AG09319 (cell line): ENCODE results near the gene CTDP1.

Source experiments
- DNase-seq: peaks from one replicate; pipeline ENCODE4 v3.0.0-alpha.2; 2010; ENCODE audit warnings: low read depth; ENCODE audit errors: extremely low read depth
- TF ChIP-seq, protein P1 (sequence below): IDR thresholded peaks from 2 replicates; pipeline ENCODE4 v1.5.1; 2011; ENCODE audit warnings: low read depth, mild to moderate bottlenecking, inconsistent platforms, low read length, moderate library complexity

The CTDP1 gene

GRCh38 chr18:79678665-79679551 is 695 bp upstream of the CTDP1 start:
- DNase-seq: peak; percentile 95
- TF ChIP-seq, protein P1, sequence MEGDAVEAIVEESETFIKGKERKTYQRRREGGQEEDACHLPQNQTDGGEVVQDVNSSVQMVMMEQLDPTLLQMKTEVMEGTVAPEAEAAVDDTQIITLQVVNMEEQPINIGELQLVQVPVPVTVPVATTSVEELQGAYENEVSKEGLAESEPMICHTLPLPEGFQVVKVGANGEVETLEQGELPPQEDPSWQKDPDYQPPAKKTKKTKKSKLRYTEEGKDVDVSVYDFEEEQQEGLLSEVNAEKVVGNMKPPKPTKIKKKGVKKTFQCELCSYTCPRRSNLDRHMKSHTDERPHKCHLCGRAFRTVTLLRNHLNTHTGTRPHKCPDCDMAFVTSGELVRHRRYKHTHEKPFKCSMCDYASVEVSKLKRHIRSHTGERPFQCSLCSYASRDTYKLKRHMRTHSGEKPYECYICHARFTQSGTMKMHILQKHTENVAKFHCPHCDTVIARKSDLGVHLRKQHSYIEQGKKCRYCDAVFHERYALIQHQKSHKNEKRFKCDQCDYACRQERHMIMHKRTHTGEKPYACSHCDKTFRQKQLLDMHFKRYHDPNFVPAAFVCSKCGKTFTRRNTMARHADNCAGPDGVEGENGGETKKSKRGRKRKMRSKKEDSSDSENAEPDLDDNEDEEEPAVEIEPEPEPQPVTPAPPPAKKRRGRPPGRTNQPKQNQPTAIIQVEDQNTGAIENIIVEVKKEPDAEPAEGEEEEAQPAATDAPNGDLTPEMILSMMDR: no peak

- DNase-seq: no peak
Observed at GRCh38 chr18:79680100-79680879, 687 bp downstream of the CTDP1 start.

GRCh38 chr18:79680891-79681339 is 1.3 kb downstream of the CTDP1 start:
- DNase-seq: no peak
- TF ChIP-seq, protein P1: no peak

More at GRCh38 chr18:79680100-79680879, 687 bp downstream of the CTDP1 start:
- TF ChIP-seq, protein P1: no peak

GRCh38 chr18:79681484-79682387 is 2.1 kb downstream of the CTDP1 start:
- TF ChIP-seq, protein P1: no peak
- DNase-seq: no peak

- no peak for DNase-seq
- TF ChIP-seq, protein P1: no peak
Observed at GRCh38 chr18:79682481-79682880, 2.9 kb downstream of the CTDP1 start.

GRCh38 chr18:79682894-79683625 is 3.5 kb downstream of the CTDP1 start:
- DNase-seq: no peak
- TF ChIP-seq, protein P1: no peak
